Lower lobe of right lung (tissue), 2 donors: ENCODE results near the gene ZNF689. TPM values are rescaled to one million over a fixed set of nuclear protein-coding genes. Genes with fewer than 3 reads are reported as not detected.

Experiments used
- ATAC-seq, 2 donors: fragments of 200-7000 bp; cut with Tn5 transposase; one replicate each; pipeline ENCODE4 v1.9.1; 2020 to 2022; ENCODE audit warnings: mild to moderate bottlenecking in 2 of 2, moderate library complexity in 2 of 2
- DNase-seq: peaks from one replicate; pipeline ENCODE4 v3.0.0-alpha.2; 2020
- H3K27ac ChIP-seq: fragments of 200-600 bp; one replicate; pipeline ENCODE4 v1.8.0; 2022
- H3K27me3 ChIP-seq: fragments of 200-600 bp; one replicate; pipeline ENCODE4 v1.8.0; 2022; ENCODE audit warnings: low read depth
- H3K36me3 ChIP-seq: fragments of 200-600 bp; one replicate; pipeline ENCODE4 v1.8.0; 2022; ENCODE audit warnings: mild to moderate bottlenecking
- H3K4me1 ChIP-seq: fragments of 200-600 bp; one replicate; pipeline ENCODE4 v1.8.0; 2022
- H3K4me3 ChIP-seq: fragments of 200-600 bp; one replicate; pipeline ENCODE4 v1.8.0; 2022; ENCODE audit warnings: mild to moderate bottlenecking
- H3K9me3 ChIP-seq: fragments of 200-600 bp; one replicate; pipeline ENCODE4 v1.8.0; 2022
- CTCF ChIP-seq: fragments of 200-600 bp; IDR thresholded peaks from one replicate; pipeline ENCODE4 v1.8.0; 2022; ENCODE audit warnings: antibody characterized with exemption, mild to moderate bottlenecking
- intact Hi-C: fragments of 100-400 bp; cut with DNase I; formaldehyde crosslinking; loops from one replicate; pipeline ENCODE4 v1.11.0; 2022
- total RNA-seq: library from RNA; stranded (reverse); fragmentation: NEBNext Ultra II Directional; extraction: Animal tissue kit (Norgen Biotek cat#: 25700); gene quantifications from one replicate; pipeline ENCODE4 v1.2.1, GENCODE V29; 2021
- donor health status: DM: no; HTN: yes; CAD: no; lungs with severe emphysema.

Gene ZNF689
- total RNA-seq, 1 donor from 2014 or later, result 7.7 TPM

- H3K36me3 ChIP-seq, result no peaks in the 10 kb centered on the region
- no peak for ATAC-seq
- H3K27me3 ChIP-seq, result no peaks in the 10 kb centered on the region
- no peak overlapping the region for H3K27ac ChIP-seq
- no peaks in the 10 kb centered on the region for H3K4me1 ChIP-seq
- no peak for DNase-seq
- intact Hi-C loops, result no loop called here
- TF ChIP-seq CTCF, result no peak
- no peak overlapping the region for H3K4me3 ChIP-seq
- no peaks in the 10 kb centered on the region for H3K9me3 ChIP-seq
Observed at GRCh38 chr16:30620169-30620568, 10.0 kb upstream of the ZNF689 start.

GRCh38 chr16:30619638-30620037 is 9.4 kb upstream of the ZNF689 start:
- intact Hi-C loops, result no loop called here
- TF ChIP-seq CTCF, result no peak
- ATAC-seq (no peak), DNase-seq (no peak)
- no peak overlapping the region for H3K27ac ChIP-seq
- H3K4me3 ChIP-seq, result no peak overlapping the region
- no peaks in the 10 kb centered on the region for H3K36me3 ChIP-seq
- no peaks in the 10 kb centered on the region for H3K4me1 ChIP-seq
- H3K27me3 ChIP-seq, result no peaks in the 10 kb centered on the region
- H3K9me3 ChIP-seq, result no peaks in the 10 kb centered on the region

- TF ChIP-seq CTCF, result no peak
- ATAC-seq, result no peak
- Histone ChIP-seq H3K27me3 (no peaks in the 10 kb centered on the region), H3K27ac (no peak overlapping the region), H3K4me3 (no peak overlapping the region), H3K36me3 (no peaks in the 10 kb centered on the region), H3K9me3 (no peaks in the 10 kb centered on the region), H3K4me1 (no peaks in the 10 kb centered on the region)
- intact Hi-C loops, result no loop called here
- no peak for DNase-seq
Observed at GRCh38 chr16:30619202-30619601, 9.0 kb upstream of the ZNF689 start.

- Histone ChIP-seq H3K4me3 (no peak overlapping the region), H3K36me3 (no peaks in the 10 kb centered on the region), H3K27me3 (no peaks in the 10 kb centered on the region), H3K9me3 (no peaks in the 10 kb centered on the region), H3K4me1 (no peaks in the 10 kb centered on the region), H3K27ac (no peak overlapping the region)
- DNase-seq (peak; percentile 78), ATAC-seq (peak; percentile 80 to 89)
- intact Hi-C loops, result no loop called here
- TF ChIP-seq CTCF, result peak; percentile 67
Observed at GRCh38 chr16:30615358-30616091, 5.3 kb upstream of the ZNF689 start.

GRCh38 chr16:30609002-30609925 is 925 bp downstream of the ZNF689 start:
- Histone ChIP-seq H3K4me3 (peak overlapping the region; percentile 99), H3K36me3 (peaks cover 41% of the 10 kb centered on the region), H3K4me1 (peaks cover 14% of the 10 kb centered on the region), H3K9me3 (no peaks in the 10 kb centered on the region), H3K27ac (peak overlapping the region; percentile 100), H3K27me3 (no peaks in the 10 kb centered on the region)
- peak; percentile 83 to 86 for ATAC-seq
- intact Hi-C loops, result no loop called here
- peak; percentile 74 for DNase-seq
- no peak for TF ChIP-seq CTCF
